GM21528 (cell line): ENCODE data around the gene UBE2E3.
"Not testable (repeated sequence)": the region's sequence is repeated elsewhere in the genome, so short reads cannot be mapped to it uniquely, and the experiment has no call there.

Experiments
- ATAC-seq: cut with Tn5 transposase; IDR thresholded peaks from one replicate; pipeline ENCODE4 v1.9.1; 2021; ENCODE audit warnings: mild to moderate bottlenecking, moderate library complexity; ENCODE audit not compliant: unreplicated experiment, low FRiP score

The UBE2E3 gene

DNA sequence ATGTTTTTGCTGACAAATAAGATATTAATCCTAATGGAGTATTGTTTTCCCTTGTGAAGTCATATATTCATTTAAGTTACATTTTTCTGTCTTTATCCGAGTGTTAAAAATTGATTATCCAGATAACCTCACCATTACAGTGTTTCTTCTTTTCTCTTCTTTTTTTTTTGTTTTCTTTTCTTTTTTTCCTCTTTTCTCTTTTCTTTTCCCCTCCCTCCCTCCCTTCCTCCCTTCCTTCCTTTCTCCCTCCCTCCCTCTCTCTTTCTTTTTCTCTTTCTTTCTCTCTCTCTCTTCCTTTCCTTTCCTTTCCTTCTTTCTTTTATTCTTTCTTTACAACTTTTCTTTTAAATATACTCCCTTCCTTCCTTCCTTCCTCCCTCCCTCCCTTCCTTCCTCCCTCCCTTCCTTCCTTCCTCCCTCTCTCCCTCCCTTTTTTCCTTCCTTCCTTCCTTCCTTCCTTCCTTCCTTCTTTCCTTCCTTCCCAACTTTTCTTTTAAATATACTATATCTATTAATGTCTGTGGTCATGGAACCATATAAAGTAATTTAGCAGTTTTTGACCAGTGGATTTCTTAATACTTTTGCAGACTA, 40.9 kb downstream of the UBE2E3 start:
- ATAC-seq = no peak

DNA sequence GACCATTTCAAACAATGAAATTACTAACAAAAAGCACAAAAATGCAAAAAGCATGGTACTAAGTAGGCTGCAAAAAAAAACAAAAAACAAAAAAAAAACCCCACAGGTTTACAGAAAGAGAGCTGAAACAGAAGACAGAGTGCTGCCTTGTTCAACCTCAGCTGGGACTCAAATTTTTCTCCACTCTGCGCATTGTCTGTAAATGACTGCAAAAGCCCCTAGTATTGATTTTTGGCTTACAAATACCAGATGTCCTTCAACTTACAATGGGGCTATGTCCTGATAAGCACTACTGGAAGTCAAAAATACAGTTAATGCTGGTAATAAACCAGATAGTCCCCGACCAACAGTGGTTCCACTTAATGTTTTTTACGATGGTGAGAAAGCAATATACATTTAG, 42.2 kb downstream of the UBE2E3 start:
- no peak for ATAC-seq

DNA sequence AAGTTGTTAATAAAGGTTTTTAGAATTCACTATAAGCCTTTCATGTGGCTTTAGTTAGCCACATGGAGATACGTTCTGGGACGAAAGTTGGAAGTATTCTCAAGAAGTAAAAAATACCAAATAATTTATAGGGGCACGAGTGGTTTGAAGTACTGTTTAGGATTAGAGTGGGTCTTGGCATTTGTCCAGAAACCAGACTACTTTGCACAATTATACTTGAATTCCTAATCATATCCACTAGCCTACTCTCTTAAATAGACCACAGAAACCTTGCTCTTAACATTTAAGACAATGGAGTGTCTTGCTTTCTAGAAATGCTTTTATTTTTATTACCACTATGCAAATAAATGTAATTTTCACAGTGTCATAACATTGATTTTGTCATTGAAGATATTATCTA, 44.6 kb downstream of the UBE2E3 start:
- ATAC-seq = no peak

DNA sequence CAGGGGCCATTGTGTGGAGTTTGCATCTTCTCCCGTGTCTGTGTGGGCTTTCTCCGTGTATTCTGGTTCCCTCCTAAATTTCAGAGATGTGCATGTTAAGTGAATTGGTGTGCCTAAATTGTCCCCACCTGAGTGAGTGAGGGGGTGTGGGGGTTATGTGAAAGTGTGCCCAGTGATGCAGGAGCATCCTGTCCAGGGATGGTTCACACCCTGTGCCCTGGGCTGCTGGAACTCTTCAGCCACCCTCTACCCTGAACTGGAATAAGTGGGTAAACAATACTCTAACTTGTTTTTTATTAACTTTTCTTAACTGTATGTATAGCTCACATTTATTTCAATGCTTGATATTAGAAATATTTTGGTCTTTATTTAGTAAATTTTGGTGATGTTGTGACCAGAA, 56.0 kb downstream of the UBE2E3 start:
- peak; percentile 59 for ATAC-seq

DNA sequence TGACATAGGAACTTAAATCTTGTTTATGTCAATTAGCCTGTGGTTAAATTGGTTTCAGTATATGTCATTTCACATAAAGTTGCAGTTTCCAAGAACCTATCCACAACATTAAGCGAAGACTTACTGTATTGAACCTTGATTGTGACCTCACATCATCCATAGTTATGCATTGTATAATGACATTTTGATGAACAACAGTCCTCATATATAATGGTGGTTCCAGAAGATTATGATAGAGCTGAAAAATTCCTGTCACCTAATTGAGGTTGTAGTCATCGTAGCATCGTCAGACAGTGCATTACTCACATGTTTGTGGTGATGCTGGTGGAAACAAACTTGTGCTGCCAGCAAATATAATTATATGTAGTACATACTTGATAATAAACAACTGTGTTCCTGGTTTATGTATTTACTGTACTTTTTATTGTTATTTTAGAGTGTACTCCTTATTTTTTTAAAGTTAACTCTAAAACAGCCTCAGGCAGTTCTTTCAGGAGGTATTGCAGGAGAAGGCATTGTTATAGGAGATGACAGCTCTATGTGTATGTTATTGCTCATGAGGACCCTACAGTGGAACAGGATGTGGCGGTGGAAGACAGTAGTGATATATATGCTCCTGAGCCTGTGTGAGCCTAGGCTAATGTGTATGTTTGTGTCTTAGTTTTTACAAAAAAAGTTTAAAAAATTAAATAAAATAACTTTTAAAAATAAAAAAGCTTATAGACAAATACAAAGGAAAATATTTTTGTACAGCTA, 56.6 kb downstream of the UBE2E3 start:
- ATAC-seq = peak; percentile 67

DNA sequence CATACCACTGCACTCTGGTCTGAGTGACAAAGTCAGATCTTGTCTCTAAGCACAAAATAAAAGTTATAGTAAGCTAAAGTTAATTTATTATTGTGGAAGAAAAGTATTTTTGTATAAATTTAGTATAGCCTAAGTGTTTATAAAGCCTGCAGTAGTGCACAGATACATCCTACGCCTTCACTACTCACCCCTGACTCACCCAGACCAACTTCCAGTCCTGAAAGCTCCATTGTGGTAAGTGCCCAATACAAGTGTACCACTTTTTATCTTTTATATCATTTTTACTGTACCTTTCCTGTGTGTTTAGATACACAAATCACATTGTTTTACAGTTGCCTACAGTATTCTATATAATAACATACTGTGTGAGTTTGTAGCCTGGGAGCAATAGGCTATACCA, 57.5 kb downstream of the UBE2E3 start:
- ATAC-seq = no peak

DNA sequence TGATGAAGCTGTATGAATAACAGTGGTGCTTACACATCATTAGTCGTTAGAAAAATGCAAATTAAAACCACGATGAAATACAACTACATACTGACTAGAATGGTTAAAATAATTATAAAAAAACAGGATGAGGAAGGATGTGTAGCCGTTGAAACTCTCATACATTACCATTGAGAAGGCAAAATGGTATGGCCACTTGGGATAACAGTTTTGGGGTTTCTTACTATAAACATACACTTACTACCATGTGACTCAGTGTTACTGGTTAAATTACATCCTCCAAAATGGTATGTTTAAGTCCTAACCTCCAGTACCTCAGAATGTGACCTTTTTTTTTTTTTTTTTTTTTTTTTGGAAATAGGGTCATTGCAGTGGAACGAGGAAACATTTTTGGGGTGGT, 58.4 kb downstream of the UBE2E3 start:
- ATAC-seq = no peak

DNA sequence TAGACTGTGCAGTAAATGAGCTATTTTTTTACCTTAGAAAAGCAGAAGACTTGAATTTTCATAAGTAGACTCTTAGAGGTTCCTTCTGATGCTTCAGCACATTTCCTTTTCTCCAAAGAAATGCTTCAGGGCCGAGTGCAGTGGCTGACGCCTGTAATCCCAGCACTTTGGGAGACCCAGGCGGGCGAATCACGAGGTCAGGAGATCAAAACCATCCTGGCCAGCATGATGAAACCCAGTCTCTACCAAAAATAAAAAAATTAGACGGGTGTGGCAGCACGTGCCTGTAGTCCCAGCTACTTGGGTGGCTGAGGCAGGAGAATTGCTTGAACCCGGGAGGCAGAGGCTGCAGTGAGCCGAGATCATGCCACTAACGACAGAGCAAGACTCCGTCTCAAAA, 60.4 kb downstream of the UBE2E3 start:
- not testable (repeated sequence) for ATAC-seq

DNA sequence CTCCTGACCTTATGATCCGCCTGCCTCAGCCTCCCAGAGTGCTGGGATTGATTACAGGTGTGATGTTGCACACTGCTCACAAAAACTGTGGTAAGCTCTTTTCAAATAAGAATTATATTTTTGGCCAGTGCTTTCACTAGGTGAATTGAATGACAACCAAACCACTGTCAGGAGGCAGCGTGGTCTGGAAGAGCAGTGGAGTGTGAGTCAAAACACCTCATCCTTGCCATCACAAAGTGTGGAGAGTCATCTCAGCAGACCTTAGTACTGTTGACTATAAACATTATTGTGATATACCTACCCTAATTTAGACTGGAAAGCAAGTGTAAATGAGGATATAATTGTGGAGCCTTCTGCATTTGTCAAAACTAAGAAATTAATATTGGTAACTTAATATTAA, 61.3 kb downstream of the UBE2E3 start:
- ATAC-seq = no peak

DNA sequence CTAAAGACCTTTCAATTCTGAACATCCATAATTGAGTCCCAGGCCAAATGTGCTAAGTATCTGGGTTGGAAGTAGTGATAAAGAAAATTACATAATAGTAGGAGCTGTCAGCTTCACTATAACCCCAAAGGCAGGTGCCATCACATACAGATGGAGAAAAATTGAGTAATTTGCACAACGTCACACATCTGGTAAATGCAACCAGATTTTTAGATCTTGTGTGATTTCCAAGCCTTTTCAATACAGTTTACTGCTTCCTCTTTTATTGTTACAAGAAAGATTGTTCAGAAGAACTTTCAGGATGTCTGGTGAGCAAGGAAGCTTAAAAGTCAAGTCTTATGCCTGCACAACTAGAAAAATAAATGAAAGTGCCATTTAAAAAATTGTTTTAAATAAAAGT, 62.3 kb downstream of the UBE2E3 start:
- no peak for ATAC-seq

DNA sequence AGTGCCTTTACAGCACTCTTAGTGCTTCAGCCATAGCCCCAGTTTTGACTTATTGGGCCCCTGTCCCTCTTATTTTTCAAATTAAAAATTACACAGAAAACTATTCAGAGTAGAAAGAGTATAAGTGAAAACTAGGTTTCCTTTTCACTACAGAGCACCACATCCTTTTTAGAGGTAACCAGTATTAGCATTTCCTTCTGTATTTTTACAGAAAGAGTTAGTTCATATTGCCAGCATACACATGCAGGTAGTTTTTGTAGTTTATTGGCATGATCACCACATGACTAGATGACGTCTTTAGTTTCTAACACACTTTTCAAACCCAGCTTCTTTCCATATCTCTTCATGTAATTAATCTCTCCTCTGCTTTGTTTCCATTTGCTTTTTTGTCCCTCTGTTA, 66.4 kb downstream of the UBE2E3 start:
- ATAC-seq = no peak

DNA sequence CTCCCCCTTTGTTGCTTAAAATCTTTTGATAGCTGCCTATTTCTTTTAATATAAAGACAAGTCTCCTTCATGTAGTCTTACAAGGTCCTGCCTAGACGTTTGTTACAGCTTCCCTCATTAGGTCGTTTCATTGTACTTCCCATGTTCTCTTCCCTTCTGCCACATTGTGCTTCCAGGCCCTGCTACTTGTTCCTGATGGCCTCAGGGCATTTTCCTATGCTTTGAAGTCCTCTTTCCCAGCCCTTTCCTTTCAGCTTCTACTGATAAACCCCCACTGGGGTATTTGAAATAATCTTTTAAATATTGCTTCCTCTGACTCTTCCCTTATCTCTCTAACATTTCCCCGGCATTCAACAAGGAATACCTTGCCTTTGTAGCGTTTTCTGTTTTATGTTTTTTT, 67.4 kb downstream of the UBE2E3 start:
- no peak for ATAC-seq

DNA sequence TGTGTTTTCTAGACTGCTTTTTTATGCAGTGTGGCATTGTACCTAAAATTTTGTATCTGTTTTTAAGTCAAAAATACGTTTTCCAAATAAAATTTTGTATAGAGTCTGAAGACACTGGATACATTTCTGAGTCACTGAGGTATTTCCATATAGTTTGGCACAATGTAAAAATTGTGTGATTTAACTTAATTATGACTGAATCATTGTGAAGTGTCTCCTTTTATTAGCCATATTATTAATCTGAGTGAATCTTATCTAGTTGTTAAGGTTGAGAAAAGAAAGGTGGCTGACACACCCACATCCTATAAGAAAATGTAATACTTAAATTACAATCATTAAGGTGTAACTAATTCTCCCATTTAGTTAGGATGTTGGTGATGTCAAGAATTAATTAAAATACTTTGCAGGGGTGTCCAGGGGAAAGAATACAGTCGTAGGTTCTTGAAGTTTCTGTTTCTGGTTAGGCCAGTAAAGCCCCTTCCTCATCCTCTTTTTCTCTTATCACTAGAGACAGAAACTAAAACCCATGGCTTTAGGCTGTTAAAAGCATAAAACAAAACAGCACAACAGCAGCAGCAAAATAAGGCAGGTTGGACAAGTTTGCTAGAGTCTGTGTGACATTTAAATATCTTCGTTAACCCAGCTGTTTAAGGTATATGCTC, 71.6 kb downstream of the UBE2E3 start:
- ATAC-seq = no peak

DNA sequence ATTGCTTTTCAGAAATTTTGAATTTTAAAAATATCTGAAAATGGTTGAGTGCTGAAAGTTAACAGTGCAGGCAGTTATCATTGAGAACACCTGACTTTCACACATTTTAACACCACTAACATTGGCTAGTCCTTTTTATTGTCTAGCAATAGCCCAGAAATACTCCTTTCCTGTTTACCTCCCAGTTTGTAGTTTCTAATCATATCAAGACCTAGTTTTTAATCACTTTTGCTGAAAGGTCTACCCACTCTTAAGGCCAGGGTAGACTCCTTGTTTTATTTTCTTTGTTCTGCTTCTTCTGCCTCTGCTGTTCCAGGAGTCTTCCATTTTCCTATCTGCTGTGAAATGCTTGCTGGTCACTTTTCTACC, 72.1 kb downstream of the UBE2E3 start:
- ATAC-seq = no peak

DNA sequence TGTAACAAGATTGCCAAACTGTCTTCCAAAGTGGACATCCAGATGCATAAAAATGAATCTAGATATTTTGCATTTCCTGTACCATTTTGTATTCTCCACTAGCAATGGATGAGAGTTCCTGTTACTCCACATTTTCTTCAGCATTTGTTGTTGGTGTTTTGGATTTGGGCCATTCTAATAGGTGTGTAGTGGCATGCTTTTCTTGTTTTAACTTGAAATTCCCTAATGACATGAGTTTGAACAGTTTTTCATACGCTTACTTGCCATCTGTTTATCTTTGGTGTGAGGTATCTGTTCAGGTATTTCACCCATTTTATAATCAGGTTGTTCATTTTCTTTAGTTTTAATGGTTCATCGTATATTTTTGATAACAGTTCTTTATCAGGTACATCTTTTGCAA, 73.9 kb downstream of the UBE2E3 start:
- no peak for ATAC-seq

DNA sequence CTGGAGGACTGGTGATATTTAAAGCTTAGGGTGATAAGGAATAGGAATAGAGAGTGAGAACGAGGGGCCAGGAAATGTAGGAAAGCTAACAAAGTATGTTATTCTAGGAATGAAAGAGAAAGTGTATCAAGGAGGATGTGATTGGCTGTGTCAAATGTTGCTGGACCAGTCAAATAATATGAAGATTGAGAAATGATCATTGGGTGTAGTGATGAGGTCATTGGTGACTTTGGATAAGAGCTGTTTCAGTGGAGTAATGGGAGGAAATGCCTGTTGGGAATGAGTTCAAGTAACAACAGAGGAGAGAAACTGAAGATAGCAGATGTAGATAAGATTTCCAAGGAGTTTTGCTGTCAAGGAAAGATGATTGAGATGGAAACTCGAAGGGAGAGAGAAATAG, 74.4 kb downstream of the UBE2E3 start:
- no peak for ATAC-seq

DNA sequence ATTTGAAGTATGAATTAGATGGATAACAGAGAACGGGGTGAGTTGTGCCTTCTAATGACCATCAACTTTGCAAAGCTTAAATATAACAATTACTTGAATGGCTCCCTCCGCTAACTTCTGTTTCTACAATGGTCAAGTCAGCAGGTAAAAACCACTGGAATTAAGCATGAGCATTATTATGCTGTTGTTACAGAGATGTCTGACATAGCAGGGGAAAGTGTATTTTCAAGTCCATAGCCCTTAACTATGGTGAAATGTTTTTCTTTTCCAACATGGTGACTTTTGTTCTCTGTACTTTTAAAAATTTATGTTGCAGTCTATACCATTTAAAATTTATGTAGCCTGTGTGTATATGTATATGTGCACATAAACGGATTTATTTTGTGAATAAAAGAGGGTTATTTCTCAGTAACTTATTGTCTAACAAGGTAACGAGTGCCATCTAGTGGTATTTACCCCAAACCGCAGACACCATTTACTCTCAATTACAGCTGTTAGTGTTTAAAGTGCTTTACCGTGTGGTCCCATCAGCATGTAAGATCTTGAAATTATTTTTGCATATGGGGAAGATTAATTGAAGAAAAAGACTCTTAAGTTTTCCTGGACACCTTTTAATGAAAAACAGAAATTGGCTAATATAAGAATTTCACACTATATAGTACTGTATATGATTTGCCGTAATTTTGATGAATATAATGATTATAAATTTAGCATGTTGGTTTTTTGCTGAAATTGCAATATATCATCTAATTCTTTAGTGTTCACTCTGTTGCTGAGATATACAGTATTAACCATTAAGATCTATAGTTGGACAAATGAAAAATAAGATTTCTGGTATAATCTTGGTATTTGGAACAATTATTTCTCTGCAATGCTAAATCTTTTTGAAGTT, 78.2 kb downstream of the UBE2E3 start:
- peak; percentile 75 for ATAC-seq

DNA sequence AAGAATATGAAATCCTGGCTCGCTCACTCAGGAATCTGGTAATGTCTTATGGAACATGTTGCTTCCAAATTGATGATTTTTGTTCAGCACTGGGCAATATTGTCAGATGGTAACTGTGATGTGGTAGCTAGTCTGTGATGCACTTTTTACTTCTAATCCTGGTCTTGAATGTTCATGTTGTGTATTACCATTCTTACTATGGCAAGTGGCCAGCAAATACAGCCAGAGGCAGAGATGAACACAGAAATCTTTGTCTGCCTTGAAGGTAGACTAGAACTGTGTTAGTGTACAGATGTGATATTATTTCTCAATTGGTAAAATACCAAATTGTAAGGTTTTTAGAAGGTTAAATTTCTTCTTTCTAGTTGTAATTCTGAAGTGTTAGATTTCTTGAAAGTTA, 83.3 kb downstream of the UBE2E3 start:
- no peak for ATAC-seq

DNA sequence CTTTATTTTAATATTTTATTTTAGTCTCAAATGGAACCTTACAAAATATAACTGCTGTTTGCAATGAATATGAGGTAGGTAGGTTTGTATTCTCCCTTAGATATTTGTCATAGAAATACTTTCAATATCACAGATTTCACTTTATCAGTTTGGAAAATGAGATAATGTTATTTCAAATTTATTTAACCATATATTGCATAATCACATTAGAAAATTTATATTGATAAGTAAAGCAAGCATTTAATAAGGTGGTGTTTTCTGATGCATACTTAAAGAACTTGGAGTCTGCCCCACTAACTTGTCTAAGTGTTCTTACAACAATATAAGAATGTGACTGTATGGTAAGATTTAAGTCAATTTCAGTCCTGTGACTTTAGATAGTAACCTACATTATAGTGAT, 85.1 kb downstream of the UBE2E3 start:
- no peak for ATAC-seq

DNA sequence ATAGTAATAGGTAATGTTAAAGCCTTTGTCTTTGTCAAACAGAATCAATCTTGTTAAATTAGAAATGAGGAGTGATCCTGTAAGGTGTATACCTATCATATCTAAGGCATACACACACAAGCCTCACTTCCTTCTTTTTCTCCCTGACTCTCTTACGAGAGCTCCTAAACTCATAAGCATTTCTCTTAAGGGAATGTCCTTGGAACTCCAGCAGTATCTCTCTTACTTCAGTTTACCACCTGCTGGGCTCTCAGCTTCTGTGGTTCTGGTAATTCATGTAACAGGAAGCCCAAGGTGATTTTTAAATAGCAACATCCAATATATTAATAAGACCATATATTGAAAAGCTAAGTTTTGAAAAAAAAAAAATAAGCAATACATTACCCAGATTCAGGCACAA, 85.9 kb downstream of the UBE2E3 start:
- no peak for ATAC-seq
